Measurements from ENCODE around the gene TMC7.
A peak's percentile ranks its signal among the peaks of the same experiment; 100 is the strongest.

The TMC7 gene

GRCh38 chr16:19067349-19068236 is 83.9 kb downstream of the TMC7 start, which contains the start of gene COQ7:
Gene COQ7 (plus strand): TSS chr16:19067614. CDS start chr16:19067665, 51 bp downstream.
- TF ChIP-seq CTCF (conservative IDR thresholded peaks at IDR 0.05; ENCODE audit: control insufficient read depth, insufficient read depth, low read depth, low read length): no peak
- peak within 1 kb of the TSS; percentile 91 for H3K4me3 ChIP-seq (ENCODE audit: control insufficient read depth, low read depth, low read length)
- DNase-seq (ENCODE audit: low read depth): peak; percentile 100

- no peak for TF ChIP-seq CTCF (conservative IDR thresholded peaks at IDR 0.05; ENCODE audit: control insufficient read depth, insufficient read depth, low read depth, low read length)
- H3K4me3 ChIP-seq (ENCODE audit: control insufficient read depth, low read depth, low read length): peak overlapping the region; percentile 91
- no peak for DNase-seq (ENCODE audit: low read depth)
Observed at GRCh38 chr16:19068237-19068815, 84.6 kb downstream of the TMC7 start.

GRCh38 chr16:19071811-19072777 is 88.4 kb downstream of the TMC7 start:
- H3K4me3 ChIP-seq (ENCODE audit: control insufficient read depth, low read depth, low read length): no peak overlapping the region
- TF ChIP-seq CTCF (conservative IDR thresholded peaks at IDR 0.05; ENCODE audit: control insufficient read depth, insufficient read depth, low read depth, low read length): peak; percentile 83
- DNase-seq (ENCODE audit: low read depth): peak; percentile 58

GRCh38 chr16:19073344-19073743 is 89.6 kb downstream of the TMC7 start:
- no peak for TF ChIP-seq CTCF (conservative IDR thresholded peaks at IDR 0.05; ENCODE audit: control insufficient read depth, insufficient read depth, low read depth, low read length)
- no peak for DNase-seq (ENCODE audit: low read depth)
- no peak overlapping the region for H3K4me3 ChIP-seq (ENCODE audit: control insufficient read depth, low read depth, low read length)

GRCh38 chr16:19073863-19074262 is 90.1 kb downstream of the TMC7 start:
- H3K4me3 ChIP-seq (ENCODE audit: control insufficient read depth, low read depth, low read length): no peak overlapping the region
- TF ChIP-seq CTCF (conservative IDR thresholded peaks at IDR 0.05; ENCODE audit: control insufficient read depth, insufficient read depth, low read depth, low read length): no peak
- DNase-seq (ENCODE audit: low read depth): no peak

GRCh38 chr16:19075511-19075910 is 91.8 kb downstream of the TMC7 start:
- DNase-seq (ENCODE audit: low read depth): no peak
- no peak for TF ChIP-seq CTCF (conservative IDR thresholded peaks at IDR 0.05; ENCODE audit: control insufficient read depth, insufficient read depth, low read depth, low read length)
- H3K4me3 ChIP-seq (ENCODE audit: control insufficient read depth, low read depth, low read length): no peak overlapping the region
